Measurements from ENCODE around the gene RNF220. TPM values are rescaled to one million over a fixed set of nuclear protein-coding genes. Genes with fewer than 3 reads are reported as not detected.

RNF220 gene
- total and polyA plus RNA-seq, 2 donors (not counting 3 experiments of a cell fraction or from before 2014, with no cell fraction given): 62.7 to 66.6 TPM

- Histone ChIP-seq H3K27ac (ENCODE audit: insufficient read depth, low read depth, low read length) (no peak overlapping the region), H3K4me2 (ENCODE audit: insufficient read depth, low read length) (no peak overlapping the region), H3K36me3 (ENCODE audit: control insufficient read depth in 2 of 2, extremely low read depth in 1 of 2, insufficient read depth in 2 of 2, low read length in 2 of 2) (no peaks in the 10 kb centered on the region), H4K20me1 (replicated peaks; ENCODE audit: control insufficient read depth, extremely low read depth, insufficient read depth, low read length) (no peaks in the 10 kb centered on the region), H3K79me2 (ENCODE audit: control insufficient read depth, insufficient read depth, low read length) (no peaks in the 10 kb centered on the region), H3K9me1 (replicated peaks; ENCODE audit: control insufficient read depth, extremely low read depth, insufficient read depth, low read length) (no peaks in the 10 kb centered on the region), H3K9me3 (replicated peaks; ENCODE audit: control insufficient read depth, insufficient read depth, low read length) (no peaks in the 10 kb centered on the region), H2AFZ (ENCODE audit: low read depth, low read length) (no peak overlapping the region), H3K27me3 (ENCODE audit: control insufficient read depth in 2 of 2, insufficient read depth in 2 of 2, low read length in 2 of 2) (peaks cover 34 to 44% of the 10 kb centered on the region in 2 experiments), H3K9ac (replicated peaks; ENCODE audit: extremely low read depth, insufficient read depth, low read length) (no peak overlapping the region), H3K4me1 (ENCODE audit: control insufficient read depth, extremely low read depth, insufficient read depth, low read length) (peaks cover 34% of the 10 kb centered on the region), H3K4me3 (replicated peaks in 1 of 3; ENCODE audit: insufficient read depth in 1 of 3, low read depth in 1 of 3, low read length in 3 of 3) (no peak overlapping the region)
- intact Hi-C loops (cut with micrococcal nuclease) (no loop called here), dilution Hi-C loops (cut with MboI; ENCODE audit: extremely low pct_ligation_motif_present, low sequenced_read_pairs) (no loop called here)
- no TSS peak for BruUV-seq (replicated peaks)
- POLR2A ChIA-PET: no interaction called here
- CTCF ChIA-PET: interaction anchor here (1.2 kb wide), 1 partner anchor 43 kb away, joined by 3 read pairs; no protein-coding TSS in a partner anchor
- DNase-seq (ENCODE audit: low read depth, low spot score): no peak
- FAIRE-seq: no peak
- TF ChIP-seq POLR2A (IDR thresholded peaks at IDR 0.05; ENCODE audit: low read depth, low read length): no peak
Observed at GRCh38 chr1:44420535-44420934, 15.5 kb downstream of the RNF220 start.

- TF ChIP-seq EZH2 (IDR thresholded peaks at IDR 0.05; ENCODE audit: borderline replicate concordance, low read depth, low read length, severe bottlenecking) (no peak), FOS (IDR thresholded peaks at IDR 0.05; ENCODE audit: borderline replicate concordance, insufficient read depth, low read length) (no peak), GATA2 (IDR thresholded peaks at IDR 0.05; ENCODE audit: insufficient read depth, insufficient read length, low read depth, low read length) (no peak), POLR2AphosphoS5 (IDR thresholded peaks at IDR 0.05; ENCODE audit: insufficient read depth, low read depth, low read length) (no peak), CTCF (IDR thresholded peaks at IDR 0.05; ENCODE audit: extremely low read depth in 1 of 2, insufficient read depth in 1 of 2, low read depth in 1 of 2, low read length in 2 of 2) (no peak), JUN (IDR thresholded peaks at IDR 0.05; ENCODE audit: borderline replicate concordance, insufficient read depth, insufficient read length, low read depth) (no peak), MAX (IDR thresholded peaks at IDR 0.05; ENCODE audit: insufficient read depth, insufficient read length) (no peak), MYC (IDR thresholded peaks at IDR 0.05; ENCODE audit: low read depth, low read length) (no peak), POLR2A (IDR thresholded peaks at IDR 0.05; ENCODE audit: low read depth, low read length) (no peak)
- Histone ChIP-seq H3K27ac (ENCODE audit: insufficient read depth, low read depth, low read length) (no peak overlapping the region), H3K9me1 (replicated peaks; ENCODE audit: control insufficient read depth, extremely low read depth, insufficient read depth, low read length) (no peaks in the 10 kb centered on the region), H3K4me2 (ENCODE audit: insufficient read depth, low read length) (peak overlapping the region; percentile 63), H2AFZ (ENCODE audit: low read depth, low read length) (peak overlapping the region; percentile 49), H3K79me2 (ENCODE audit: control insufficient read depth, insufficient read depth, low read length) (no peaks in the 10 kb centered on the region), H3K9ac (replicated peaks; ENCODE audit: extremely low read depth, insufficient read depth, low read length) (no peak overlapping the region), H3K9me3 (replicated peaks; ENCODE audit: control insufficient read depth, insufficient read depth, low read length) (no peaks in the 10 kb centered on the region), H3K36me3 (ENCODE audit: control insufficient read depth in 2 of 2, extremely low read depth in 1 of 2, insufficient read depth in 2 of 2, low read length in 2 of 2) (no peaks in the 10 kb centered on the region), H4K20me1 (replicated peaks; ENCODE audit: control insufficient read depth, extremely low read depth, insufficient read depth, low read length) (no peaks in the 10 kb centered on the region), H3K4me1 (ENCODE audit: control insufficient read depth, extremely low read depth, insufficient read depth, low read length) (peaks cover 34% of the 10 kb centered on the region), H3K4me3 (replicated peaks in 1 of 3; ENCODE audit: insufficient read depth in 1 of 3, low read depth in 1 of 3, low read length in 3 of 3) (no peak overlapping the region), H3K27me3 (ENCODE audit: control insufficient read depth in 2 of 2, insufficient read depth in 2 of 2, low read length in 2 of 2) (peaks cover 25 to 34% of the 10 kb centered on the region in 2 experiments)
- no TSS peak for BruUV-seq (replicated peaks)
- no peak for FAIRE-seq
- intact Hi-C loops (cut with micrococcal nuclease) (no loop called here), dilution Hi-C loops (cut with MboI; ENCODE audit: extremely low pct_ligation_motif_present, low sequenced_read_pairs) (no loop called here)
- DNase-seq (ENCODE audit: low read depth, low spot score): no peak
- POLR2A ChIA-PET: interaction anchor here (0.6 to 0.7 kb wide), 2 partner anchors 12 to 80 kb away, joined by 3 read pairs; no protein-coding TSS in a partner anchor
- CTCF ChIA-PET: interaction anchor here (1.0 to 3.2 kb wide), 6 partner anchors 9 to 79 kb away, joined by 3 to 23 read pairs (median 4); no protein-coding TSS in a partner anchor
Observed at GRCh38 chr1:44421446-44421884, 16.4 kb downstream of the RNF220 start.
